Stimulated activated CD4-positive, alpha-beta T cell treated with anti-CD3 and anti-CD28 coated beads, TNF-alpha, amount 100 ng/mL, for 1 hour (primary cell): Measurements from ENCODE around the gene RHOU.

ENCODE experiments used
- DNase-seq, 3 donors: peaks; one replicate each; pipeline ENCODE4 v3.0.0-alpha.2; 2020; ENCODE audit warnings: low read depth in 3 of 3, low spot score in 1 of 3

Gene RHOU

DNA sequence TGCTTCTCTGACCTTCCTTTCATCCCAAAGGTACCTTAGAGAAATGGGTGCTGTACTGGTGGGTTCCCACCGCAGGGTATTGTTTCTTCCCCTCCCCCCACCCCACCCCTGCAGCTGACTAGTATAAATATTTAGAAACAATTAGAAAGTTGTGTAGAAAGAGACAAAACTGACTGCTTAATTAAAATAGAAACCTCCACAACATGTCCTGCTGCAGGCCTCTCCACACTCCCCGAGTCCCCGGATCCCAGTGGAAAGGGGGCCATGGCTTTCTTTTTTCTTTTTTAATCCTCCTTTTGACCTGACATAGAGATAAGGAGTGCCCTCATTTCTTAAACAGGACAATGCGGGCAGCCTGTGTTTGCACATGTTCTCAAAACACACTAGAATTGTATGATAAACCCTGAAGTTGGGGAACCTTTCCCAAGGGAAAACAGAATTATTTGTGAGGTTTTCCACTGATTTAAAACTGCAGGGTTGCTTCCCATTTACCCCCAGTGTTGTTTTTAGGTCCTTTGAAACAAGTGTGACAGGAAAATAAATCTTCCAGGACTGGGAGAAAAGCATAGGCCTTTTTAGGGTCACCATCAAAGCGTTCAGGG is 1.7 kb downstream of the RHOU start:
- no peak for DNase-seq

DNA sequence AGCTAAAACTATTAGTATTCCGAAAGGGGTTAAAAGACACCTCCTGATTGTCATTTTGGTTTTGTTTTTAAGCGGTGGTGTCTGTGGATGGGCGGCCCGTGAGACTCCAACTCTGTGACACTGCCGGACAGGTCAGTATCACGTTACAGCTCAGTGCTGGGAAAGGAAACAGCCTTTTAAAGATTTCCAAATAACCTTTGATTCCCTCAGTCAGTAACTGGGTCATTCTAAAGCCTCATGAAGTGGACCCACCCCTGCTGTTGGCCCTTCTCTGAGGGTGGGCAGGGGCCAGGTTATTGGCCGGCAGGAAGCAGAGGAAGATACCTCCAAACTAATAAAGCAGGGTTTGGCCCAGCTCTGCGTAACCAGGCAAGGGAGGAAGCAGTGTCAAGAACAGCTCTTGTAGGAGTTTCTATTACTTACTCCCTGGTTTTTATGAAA is 2.3 kb downstream of the RHOU start:
- DNase-seq = no peak

DNA sequence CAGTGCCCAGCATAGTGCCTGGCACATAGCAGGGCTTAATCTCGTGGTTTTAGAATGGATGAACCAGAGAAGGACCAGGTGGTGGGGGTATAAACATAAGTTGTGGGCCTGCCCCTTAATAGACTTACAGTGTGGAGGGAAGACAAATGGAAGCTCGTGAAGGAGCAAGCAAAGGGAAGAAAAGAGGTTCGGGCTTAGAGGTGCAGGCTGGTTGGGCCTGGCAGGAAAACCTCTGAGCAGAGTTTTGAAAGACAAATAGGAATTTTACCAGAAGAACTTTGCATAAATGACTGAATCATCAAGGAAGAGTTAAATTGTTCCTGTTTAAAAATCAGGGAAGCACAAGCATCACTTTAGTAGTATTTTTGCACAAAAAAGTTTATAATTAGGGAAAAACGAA is 4.5 kb downstream of the RHOU start:
- no peak for DNase-seq

DNA sequence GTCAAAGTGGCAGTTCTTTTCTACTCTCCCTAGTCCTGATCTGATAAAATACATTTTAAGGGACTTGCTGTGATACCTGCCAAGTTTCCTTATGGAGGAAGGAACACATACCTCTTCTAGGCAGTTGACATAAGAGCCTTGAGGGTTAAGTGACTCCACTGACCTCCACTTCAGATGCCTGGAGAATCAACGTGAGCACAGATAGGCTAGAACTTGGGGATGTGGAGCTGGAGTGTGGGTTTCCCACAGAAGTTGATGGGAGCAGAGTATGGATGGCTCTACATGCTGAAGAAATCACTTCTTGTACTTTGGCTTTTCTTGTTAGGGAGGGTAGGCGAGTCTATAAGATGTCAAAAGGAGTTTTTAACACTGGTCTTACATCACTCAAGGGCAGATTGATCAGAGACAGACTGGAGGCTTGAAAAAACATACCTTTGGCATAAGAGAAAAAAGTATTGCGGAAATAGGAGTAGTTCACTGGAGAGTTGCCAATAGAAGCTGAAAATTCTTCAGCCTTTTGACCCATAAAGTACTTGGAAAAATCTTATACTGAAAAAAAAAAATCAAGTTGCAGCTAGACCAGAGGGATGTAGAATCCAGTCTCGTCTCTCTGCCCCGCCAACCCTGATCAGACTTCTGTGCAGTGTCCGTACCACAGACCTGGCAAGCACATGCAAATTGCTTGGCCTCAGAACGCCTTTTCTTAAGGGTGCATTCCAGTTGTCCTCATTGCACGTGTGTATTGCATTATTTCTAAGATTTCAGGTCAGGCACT is 5.5 kb downstream of the RHOU start:
- no peak for DNase-seq

DNA sequence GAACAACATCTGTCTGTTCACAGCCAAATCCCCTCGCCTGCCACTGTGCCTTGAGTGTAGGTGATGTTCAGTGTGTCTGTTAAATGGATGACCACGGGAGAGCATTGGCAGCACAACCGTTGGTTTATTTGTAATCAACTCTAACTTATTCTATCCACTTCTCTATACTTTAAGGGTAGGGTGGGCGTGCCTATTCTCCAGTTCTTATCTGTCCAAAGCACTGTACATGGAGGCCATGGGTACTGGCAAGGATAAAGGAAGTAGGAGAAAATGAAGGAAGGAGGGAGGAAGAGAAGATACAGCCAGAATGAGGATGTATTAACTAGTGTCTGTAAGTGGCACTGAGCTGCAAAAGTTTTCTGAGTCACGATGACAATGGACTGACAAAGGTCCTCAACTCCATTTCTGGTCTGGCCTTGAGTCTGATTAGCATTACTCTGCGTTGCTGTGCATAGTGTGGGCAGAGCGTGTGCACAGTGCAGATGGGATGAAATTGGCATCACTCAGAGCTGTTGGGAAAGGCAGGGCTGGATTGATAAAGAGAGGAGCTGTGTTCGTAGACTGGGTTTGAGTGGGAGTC is 7.1 kb downstream of the RHOU start:
- DNase-seq = no peak

DNA sequence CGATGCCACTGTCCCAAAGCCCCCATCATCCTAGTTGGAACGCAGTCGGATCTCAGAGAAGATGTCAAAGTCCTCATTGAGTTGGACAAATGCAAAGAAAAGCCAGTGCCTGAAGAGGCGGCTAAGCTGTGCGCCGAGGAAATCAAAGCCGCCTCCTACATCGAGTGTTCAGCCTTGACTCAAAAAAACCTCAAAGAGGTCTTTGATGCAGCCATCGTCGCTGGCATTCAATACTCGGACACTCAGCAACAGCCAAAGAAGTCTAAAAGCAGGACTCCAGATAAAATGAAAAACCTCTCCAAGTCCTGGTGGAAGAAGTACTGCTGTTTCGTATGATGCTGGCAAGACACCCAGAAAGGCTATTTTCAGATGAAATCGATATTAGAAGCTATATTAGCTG is 8.1 kb downstream of the RHOU start:
- DNase-seq = no peak

DNA sequence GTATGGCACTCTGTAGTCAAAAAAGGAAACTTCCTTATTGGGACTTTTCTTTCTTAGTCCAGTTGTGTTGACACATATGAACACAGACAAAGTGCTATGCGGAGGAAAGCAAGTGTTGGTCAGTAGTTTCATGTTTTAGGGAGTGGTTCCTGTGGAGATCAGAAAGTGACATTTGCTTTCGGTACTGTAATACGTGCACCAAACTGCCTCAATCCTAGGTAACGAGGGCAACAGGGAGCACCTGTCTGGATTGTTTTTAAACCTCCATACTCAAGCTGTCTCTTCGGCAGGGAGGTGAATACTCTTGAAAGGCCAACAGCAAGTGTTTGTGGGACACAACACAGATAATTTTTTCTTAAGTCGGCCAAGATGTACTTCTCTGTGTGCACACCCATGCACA is 9.1 kb downstream of the RHOU start:
- no peak for DNase-seq

DNA sequence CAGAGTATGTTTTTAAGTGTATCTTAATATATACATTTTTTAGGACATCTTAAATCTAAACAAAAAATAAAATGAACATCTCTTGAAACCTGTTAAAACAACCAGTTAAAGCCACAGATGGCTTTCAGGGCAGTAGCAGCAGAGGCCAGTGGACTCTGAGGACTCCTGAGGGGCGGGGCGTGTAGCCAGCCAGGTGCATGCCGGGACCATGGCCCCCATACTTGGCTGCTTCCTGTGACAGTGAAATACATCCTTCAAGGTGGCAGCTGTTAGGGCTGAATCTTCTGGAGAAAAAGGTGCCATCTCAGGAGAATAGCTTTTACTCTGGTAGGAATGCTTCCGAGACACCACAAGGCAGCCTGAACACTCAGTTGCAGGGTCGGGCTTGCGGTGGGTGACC is 9.6 kb downstream of the RHOU start:
- DNase-seq = no peak

DNA sequence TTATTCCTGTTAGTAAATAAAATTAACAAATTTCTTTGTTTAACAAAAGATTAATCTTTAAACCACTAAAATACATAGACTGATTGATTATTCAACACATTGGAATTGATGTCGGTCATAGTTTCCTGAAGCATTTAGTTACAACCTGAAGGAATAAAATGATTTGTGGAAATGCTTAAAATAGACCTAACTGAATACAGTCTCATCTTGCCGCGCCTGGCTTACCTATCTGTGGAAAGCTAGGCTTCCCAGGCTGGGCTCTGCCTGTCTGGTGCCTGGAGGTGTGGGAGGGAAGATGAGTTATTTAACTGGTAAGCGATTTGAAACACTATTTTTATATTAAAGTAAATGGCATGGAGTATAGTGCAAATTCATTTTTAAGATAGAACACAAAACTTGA is 10.2 kb downstream of the RHOU start:
- DNase-seq = no peak

DNA sequence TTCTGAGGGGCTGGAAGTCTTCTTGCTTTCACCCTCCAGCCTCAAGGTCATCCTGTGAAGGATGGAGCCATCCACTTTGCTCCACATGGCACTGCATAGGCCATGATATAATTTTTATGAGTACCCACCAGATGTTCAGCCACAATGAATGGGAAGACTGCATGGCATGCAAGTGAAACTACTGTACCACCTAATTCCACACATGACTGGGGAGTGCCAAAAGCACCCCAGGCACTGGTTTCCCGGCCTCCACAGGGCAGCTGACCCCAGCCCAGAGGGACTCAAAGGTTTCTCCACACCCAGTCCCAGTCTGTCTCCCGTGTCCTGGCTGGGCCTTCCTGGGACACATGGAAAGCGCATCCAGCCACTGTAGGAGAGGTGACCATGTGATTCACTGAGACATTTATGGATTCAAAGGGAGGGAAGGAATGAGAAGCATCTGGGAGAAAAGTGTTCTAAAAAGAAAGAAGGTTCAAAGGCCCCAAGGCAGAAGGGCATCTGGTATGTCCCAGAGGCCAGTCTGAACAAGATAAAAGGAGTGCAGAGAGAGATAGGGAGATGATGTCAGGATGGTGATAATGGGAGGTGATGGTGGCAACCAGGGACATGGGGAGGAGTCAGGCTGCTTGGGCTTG is 12.1 kb downstream of the RHOU start:
- no peak for DNase-seq

DNA sequence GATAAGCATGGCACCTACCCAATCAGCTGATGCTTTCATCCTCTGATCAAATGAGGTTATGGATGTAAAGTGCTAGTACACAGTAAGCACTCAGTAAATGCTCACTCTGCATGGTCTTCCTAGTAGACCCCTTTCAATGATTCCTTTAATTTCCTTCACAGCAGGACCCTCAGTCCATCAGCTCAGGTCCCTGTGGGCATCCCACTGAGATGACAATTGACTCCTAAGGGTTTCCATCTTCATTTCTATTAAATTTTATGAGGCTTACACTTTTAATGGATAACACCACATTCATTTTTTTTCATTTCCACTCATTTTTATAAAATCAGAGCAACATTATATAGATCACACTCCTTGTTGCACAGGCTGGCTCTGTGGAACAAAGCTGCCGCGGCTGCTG is 12.8 kb downstream of the RHOU start:
- no peak for DNase-seq

DNA sequence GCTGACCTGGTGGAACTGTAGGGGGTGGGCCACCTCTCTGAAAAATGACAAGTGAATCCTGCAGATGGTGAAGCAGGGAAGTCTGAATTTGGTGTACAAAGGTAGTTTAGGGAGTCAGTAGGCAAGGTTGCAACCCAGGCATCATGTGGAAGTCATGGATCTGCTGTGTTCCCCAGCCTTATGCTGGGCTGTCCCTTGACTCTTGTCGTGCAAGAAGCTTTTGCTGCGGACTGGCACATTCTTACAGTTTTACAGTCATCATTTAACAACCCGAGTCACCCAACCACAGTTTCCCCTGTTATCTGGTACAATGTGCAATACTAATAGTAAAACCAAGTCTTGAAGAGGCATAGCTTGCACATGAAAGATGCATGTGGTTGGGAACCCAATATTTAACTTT is 13.2 kb downstream of the RHOU start:
- DNase-seq = no peak

DNA sequence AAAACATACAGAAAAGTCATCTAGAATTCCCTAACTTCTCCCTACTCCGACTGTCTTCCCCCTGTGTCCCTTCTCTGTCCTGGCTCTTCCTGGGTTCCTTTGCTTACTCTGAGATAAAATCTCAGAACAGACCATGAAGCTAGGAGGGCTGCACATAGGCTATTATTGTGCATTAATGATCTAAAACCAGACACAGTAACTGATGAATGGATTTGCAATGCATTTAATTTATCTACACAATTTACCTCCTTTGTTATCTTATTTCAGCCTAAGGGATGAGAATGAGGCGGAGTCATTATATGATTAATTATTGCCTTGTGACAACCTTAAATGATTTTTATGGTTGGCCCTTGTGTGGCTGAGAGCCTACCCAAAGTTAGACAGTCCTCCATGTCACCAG is 14.5 kb downstream of the RHOU start:
- no peak for DNase-seq

DNA sequence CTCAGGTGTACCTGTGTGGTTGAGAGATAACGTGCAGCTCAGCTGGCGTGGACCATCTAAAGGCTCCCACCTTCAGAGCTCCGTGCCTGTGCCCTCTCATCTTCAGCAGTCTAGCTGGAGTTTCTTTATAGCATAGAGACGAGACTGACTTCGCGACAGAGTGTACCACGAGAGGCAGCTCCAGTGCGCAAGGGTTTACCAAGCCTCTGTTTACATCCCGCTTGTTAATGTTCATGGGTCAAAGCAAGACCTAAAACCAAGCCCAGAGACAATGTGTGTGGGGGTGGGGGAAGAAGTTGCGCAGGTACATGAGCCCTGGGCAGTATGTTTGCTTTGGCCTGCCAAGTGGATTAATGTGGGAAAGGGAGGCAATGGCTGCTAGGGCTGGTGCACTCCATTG is 15.6 kb downstream of the RHOU start:
- no peak for DNase-seq

DNA sequence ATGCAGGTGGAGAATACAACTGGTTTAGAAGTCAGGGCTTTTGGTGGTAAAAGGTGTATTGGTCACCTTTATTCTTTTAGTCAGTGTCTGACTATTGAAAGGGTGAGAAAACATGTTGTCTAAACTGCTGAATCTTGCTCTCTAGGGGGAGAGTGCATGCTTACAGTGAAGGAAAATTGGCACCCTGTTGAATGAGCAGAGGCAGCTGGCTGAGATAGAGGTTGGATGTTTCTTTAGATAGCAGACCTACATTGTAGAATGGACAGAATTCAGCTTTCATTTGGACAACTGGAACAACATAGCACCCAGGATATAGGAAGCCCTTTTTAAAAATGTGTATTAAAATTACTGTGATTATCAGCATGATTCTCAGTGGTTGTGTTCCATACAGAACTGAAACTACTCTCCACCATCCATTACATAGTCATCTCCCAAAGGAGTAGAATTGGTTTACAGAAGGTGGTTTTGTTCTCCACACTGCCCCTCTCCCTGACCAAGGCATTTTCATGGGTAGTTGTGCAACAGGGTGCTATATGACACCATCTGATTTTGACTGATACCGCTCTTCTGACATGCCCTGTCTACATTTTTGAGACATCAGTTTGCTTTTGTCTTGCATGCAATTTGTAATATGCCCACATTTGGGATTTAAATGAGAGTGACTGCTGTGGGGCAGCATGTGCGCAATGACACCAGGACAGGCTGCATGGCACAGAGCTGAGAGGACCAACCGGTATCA is 16.2 kb downstream of the RHOU start:
- no peak for DNase-seq

DNA sequence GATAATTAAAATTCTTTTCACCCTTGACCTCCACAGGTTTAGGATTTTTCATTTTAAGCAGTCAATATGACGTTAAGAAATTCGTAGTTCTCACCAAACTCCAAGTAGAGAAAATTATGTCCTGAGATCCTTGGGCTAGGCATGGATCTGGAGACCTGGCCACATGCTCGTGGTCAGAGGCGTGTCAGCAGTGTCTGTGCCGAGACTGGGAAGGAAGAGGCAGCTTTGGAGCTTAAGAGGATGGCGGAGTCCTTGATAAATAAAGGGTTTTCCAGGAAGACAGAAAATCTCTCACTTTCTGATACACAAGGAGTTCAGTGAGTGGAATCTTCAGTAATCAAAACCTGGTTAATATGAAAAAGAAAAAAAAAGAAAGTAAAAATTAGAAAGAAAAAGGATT is 17.0 kb downstream of the RHOU start:
- no peak for DNase-seq

DNA sequence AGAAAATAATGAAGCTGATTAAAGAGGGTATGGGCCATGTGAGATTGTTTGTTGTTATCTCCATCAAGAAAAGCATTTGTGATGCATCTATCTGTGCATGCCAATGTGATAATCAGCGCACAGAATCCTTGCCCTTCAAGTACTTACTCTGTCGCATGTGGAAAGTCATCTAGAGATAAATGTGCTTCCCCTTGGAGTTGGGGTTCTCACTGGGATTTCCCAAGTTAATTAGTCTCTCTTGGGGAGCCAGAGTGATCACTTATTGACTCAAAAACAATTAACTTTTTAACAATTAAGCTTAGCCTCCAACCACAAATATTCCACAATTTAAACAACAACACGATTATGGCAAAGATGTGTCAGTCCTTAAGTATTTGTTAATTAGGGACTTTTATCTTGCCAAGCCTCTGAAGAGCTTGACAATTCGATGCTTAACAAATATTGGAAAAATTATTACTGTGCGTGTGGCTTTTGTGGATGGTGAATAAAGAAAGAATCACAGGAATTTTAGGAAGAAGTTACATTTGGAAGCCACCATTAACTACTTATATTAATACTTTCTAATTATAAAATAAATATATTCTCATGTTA is 17.5 kb downstream of the RHOU start:
- no peak for DNase-seq

DNA sequence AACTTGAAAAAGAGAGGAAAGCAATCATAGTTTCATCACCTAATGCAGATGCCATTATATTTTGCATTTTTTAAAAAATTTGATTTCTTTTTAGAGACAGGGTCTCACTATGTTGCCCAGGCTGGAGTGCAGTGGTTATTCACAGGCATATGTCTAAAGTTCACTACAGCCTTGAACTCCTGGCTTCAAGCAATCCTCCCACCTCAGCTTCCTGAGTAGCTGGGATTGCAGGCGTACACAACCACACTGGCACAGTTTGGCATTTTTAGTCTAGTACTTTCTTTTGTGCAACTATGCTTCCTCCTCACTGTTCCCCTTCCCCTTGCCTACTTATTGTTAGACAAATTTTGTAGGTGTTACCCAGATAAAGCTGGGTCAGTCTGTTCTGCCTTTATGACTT is 18.0 kb downstream of the RHOU start:
- no peak for DNase-seq

DNA sequence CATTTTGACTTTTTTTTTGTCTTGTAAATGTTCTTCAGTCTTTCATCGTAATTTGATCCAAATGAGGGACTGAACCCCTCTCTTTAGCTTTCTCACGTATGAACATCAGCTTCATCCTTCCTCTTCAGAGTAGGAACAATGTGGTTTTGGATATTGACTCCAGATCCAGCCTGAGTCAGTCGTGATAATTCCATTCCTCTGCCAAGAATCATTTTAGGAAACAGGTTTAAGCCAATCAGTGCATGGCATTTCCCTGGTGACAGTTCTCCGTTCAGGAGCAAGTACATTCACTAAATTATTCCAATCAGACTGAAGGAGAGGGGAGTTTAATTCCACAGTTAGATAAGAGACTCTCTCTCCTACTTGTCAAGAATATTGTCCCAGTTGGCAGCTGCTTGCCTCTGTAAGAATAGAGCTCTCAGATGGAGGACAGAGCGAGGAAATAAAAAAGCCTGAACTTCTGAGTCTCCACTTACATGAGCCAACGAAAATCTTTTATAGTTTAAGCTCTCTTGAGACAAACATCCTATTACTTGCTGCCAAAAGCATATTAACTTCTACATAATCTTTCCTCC is 18.6 kb downstream of the RHOU start:
- no peak for DNase-seq

DNA sequence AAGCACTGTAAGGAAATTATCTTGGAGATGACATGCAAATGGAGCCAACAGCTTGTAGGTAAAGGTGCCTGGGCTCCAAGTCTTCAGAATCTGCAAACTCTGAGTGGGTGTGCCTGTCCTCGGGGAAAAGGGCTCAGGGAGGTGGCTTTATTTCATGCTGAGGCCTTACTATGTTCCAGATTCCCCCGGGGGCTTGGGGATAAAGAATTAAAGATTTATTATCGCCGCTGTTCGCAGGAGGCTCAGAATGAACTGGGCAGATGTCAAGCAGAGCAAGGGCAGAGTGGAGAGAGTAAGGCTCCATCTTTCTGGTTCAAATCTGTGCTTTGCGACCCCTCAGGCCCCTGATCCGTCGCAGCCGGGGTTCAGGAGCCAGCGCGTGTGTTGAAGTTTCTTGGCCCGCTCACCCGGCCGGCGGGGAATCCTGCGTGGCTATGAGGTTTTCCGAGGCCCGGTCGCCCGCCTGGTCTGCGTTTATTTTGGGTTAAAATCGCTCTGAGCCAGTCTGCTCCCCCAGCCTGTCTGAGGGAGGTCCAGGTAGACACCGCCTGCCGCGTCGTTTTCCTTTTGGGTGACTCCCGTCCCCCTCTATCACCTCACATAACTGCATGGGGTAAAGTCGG is 19.5 kb downstream of the RHOU start:
- no peak for DNase-seq
